ENCODE results near the gene LIPT1. TPM values are rescaled to one million over a fixed set of nuclear protein-coding genes. Genes with fewer than 3 reads are reported as not detected.

The LIPT1 gene
- total and polyA plus RNA-seq, 4 donors: 2.3 to 4.8 (median 3.5) TPM

DNA sequence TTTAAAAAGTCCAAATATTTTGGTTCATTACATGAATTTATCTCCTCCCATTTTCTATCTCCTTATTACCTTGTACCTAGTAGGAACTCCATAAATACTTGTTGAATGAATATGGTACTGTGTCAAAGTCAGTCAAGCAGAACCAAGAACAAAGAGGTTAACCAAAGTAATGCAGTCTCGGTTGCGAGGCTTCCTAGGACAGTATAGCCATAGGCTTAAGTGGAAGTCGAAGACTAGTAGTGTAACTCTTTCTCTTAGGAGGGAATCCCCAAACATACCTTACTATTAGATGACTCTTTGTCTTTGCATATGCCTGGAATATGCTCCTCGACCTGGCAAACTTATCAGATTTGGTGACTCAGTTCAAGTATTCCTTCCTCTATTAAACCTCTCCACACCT, 4.8 kb downstream of the LIPT1 start:
- Histone ChIP-seq H3K4me1 (ENCODE audit: control insufficient read depth in 4 of 4, insufficient read depth in 4 of 4, low read length in 3 of 4) (peaks cover 0 to 8% (median 5%) of the 10 kb centered on the region in 4 donors), H3K36me3 (ENCODE audit: control insufficient read depth in 4 of 4, insufficient read depth in 3 of 4, low read depth in 1 of 4, low read length in 3 of 4) (peaks cover 0 to 19% (median 14%) of the 10 kb centered on the region in 4 donors), H3K9me3 (ENCODE audit: control insufficient read depth in 4 of 4, low read length in 3 of 4) (no peaks in the 10 kb centered on the region), H3K9ac (ENCODE audit: low read depth in 1 of 2, low read length in 2 of 2) (no peak overlapping the region), H3K27me3 (ENCODE audit: control insufficient read depth in 4 of 4, insufficient read depth in 4 of 4, low read length in 3 of 4) (no peaks in the 10 kb centered on the region), H3K27ac (ENCODE audit: low read depth in 1 of 2, low read length in 2 of 2) (no peak overlapping the region), H3K4me3 (ENCODE audit: low read depth in 1 of 3, low read length in 3 of 3) (no peak overlapping the region)
- TF ChIP-seq YY1 (IDR thresholded peaks at IDR 0.05) (no peak), RAD21 (IDR thresholded peaks at IDR 0.05) (no peak), SP1 (IDR thresholded peaks at IDR 0.05) (no peak)
- TF ChIP-seq, protein P1, sequence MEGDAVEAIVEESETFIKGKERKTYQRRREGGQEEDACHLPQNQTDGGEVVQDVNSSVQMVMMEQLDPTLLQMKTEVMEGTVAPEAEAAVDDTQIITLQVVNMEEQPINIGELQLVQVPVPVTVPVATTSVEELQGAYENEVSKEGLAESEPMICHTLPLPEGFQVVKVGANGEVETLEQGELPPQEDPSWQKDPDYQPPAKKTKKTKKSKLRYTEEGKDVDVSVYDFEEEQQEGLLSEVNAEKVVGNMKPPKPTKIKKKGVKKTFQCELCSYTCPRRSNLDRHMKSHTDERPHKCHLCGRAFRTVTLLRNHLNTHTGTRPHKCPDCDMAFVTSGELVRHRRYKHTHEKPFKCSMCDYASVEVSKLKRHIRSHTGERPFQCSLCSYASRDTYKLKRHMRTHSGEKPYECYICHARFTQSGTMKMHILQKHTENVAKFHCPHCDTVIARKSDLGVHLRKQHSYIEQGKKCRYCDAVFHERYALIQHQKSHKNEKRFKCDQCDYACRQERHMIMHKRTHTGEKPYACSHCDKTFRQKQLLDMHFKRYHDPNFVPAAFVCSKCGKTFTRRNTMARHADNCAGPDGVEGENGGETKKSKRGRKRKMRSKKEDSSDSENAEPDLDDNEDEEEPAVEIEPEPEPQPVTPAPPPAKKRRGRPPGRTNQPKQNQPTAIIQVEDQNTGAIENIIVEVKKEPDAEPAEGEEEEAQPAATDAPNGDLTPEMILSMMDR (IDR thresholded peaks at IDR 0.05; ENCODE audit: low read depth, low read length, missing input control): no peak
- 94% methylated on average over 4 of the region's 4 CpGs for WGBS
- DNase-seq (ENCODE audit: low spot score): no peak

DNA sequence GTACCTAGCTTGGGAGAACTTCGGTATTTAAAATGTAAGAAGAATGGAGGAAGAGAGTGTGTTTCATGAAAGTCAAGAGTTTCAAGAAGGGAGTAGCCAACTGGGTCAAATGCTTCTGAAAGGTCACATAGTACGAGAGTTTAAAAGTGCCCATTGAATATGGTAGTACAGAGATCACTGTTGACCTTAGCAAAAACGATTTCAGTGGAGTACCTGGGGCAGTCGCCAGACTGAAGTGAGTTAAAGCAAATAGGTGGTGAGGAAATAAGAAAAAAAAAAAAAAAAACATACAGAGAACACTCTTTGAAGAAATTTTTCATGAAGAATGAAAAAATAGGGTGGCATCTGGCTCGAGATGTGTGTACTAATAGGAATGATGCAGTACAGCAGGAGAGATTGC, 11.5 kb downstream of the LIPT1 start:
- WGBS: 66% methylated on average over 5 of the region's 5 CpGs
- no peak overlapping the region for H3K9ac ChIP-seq (ENCODE audit: low read depth in 1 of 2, low read length in 2 of 2)
- H3K9me3 ChIP-seq (ENCODE audit: control insufficient read depth in 4 of 4, low read length in 3 of 4): no peaks in the 10 kb centered on the region
- H3K36me3 ChIP-seq (ENCODE audit: control insufficient read depth in 4 of 4, insufficient read depth in 3 of 4, low read depth in 1 of 4, low read length in 3 of 4): peaks cover 3 to 31% (median 20%) of the 10 kb centered on the region in 4 donors
- no peak overlapping the region for H3K27ac ChIP-seq (ENCODE audit: low read depth in 1 of 2, low read length in 2 of 2)
- DNase-seq (ENCODE audit: low spot score): no peak
- no peak for TF ChIP-seq YY1 (IDR thresholded peaks at IDR 0.05)
- no peak for TF ChIP-seq TAF1 (conservative IDR thresholded peaks at IDR 0.05)
- TF ChIP-seq, protein P2, sequence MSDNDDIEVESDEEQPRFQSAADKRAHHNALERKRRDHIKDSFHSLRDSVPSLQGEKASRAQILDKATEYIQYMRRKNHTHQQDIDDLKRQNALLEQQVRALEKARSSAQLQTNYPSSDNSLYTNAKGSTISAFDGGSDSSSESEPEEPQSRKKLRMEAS (IDR thresholded peaks at IDR 0.05): no peak
- TF ChIP-seq FOXA2 (IDR thresholded peaks at IDR 0.05): no peak
- TF ChIP-seq SP1 (IDR thresholded peaks at IDR 0.05): no peak
- TF ChIP-seq JUND (IDR thresholded peaks at IDR 0.05): no peak
- H3K4me3 ChIP-seq (ENCODE audit: low read depth in 1 of 3, low read length in 3 of 3): no peak overlapping the region
- H3K4me1 ChIP-seq (ENCODE audit: control insufficient read depth in 4 of 4, insufficient read depth in 4 of 4, low read length in 3 of 4): no peaks in the 10 kb centered on the region
- H3K27me3 ChIP-seq (ENCODE audit: control insufficient read depth in 4 of 4, insufficient read depth in 4 of 4, low read length in 3 of 4): no peaks in the 10 kb centered on the region

DNA sequence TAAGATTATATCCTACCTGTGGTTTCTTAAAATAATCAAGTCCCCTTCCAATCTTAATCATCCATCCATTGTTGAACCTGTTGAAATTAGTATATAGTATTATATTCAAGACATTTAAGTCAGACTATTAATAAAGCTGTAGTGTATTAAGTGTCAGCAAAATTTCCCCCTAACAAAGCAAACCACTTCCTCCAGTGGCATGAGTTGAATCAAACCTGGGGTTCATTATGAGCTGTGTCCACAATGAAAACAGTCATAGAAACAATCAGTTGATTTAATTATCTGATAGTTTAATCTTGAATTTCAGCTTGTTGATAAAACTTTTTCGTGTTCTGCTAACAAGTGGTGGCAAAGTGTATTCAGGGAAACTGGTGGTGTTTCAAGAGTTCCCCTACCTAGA, 14.8 kb downstream of the LIPT1 start:
- Histone ChIP-seq H3K36me3 (ENCODE audit: control insufficient read depth in 4 of 4, insufficient read depth in 3 of 4, low read depth in 1 of 4, low read length in 3 of 4) (peaks cover 5 to 27% (median 20%) of the 10 kb centered on the region in 4 donors), H3K4me3 (ENCODE audit: low read depth in 1 of 3, low read length in 3 of 3) (no peak overlapping the region), H3K9ac (ENCODE audit: low read depth in 1 of 2, low read length in 2 of 2) (no peak overlapping the region), H3K27ac (ENCODE audit: low read depth in 1 of 2, low read length in 2 of 2) (no peak overlapping the region), H3K4me1 (ENCODE audit: control insufficient read depth in 4 of 4, insufficient read depth in 4 of 4, low read length in 3 of 4) (no peaks in the 10 kb centered on the region), H3K27me3 (ENCODE audit: control insufficient read depth in 4 of 4, insufficient read depth in 4 of 4, low read length in 3 of 4) (no peaks in the 10 kb centered on the region), H3K9me3 (ENCODE audit: control insufficient read depth in 4 of 4, low read length in 3 of 4) (no peaks in the 10 kb centered on the region)
- TF ChIP-seq SP1 (IDR thresholded peaks at IDR 0.05) (no peak), EGR1 (IDR thresholded peaks at IDR 0.05; ENCODE audit: low read depth in 2 of 2) (no peak), TAF1 (conservative IDR thresholded peaks at IDR 0.05) (no peak), RXRA (IDR thresholded peaks at IDR 0.05) (no peak), JUND (IDR thresholded peaks at IDR 0.05) (no peak), HNF4A (conservative IDR thresholded peaks at IDR 0.05) (no peak), NR2F2 (IDR thresholded peaks at IDR 0.05) (no peak), HNF4G (IDR thresholded peaks at IDR 0.05) (no peak), YY1 (IDR thresholded peaks at IDR 0.05) (no peak), FOXA1 (IDR thresholded peaks at IDR 0.05) (no peak), GABPA (IDR thresholded peaks at IDR 0.05 in 1 of 2, conservative IDR thresholded peaks at IDR 0.05 in 1 of 2) (no peak), FOXA2 (IDR thresholded peaks at IDR 0.05) (no peak)
- TF ChIP-seq, protein P3, sequence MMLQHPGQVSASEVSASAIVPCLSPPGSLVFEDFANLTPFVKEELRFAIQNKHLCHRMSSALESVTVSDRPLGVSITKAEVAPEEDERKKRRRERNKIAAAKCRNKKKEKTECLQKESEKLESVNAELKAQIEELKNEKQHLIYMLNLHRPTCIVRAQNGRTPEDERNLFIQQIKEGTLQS (IDR thresholded peaks at IDR 0.05): no peak
- TF ChIP-seq, protein P4, sequence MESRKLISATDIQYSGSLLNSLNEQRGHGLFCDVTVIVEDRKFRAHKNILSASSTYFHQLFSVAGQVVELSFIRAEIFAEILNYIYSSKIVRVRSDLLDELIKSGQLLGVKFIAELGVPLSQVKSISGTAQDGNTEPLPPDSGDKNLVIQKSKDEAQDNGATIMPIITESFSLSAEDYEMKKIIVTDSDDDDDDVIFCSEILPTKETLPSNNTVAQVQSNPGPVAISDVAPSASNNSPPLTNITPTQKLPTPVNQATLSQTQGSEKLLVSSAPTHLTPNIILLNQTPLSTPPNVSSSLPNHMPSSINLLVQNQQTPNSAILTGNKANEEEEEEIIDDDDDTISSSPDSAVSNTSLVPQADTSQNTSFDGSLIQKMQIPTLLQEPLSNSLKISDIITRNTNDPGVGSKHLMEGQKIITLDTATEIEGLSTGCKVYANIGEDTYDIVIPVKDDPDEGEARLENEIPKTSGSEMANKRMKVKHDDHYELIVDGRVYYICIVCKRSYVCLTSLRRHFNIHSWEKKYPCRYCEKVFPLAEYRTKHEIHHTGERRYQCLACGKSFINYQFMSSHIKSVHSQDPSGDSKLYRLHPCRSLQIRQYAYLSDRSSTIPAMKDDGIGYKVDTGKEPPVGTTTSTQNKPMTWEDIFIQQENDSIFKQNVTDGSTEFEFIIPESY (IDR thresholded peaks at IDR 0.05): no peak
- TF ChIP-seq, protein P1 (IDR thresholded peaks at IDR 0.05; ENCODE audit: low read depth, low read length, missing input control): no peak
- TF ChIP-seq, protein P2 (IDR thresholded peaks at IDR 0.05): no peak
- 75% methylated on average over 1 of the region's 1 CpG for WGBS
- no peak for DNase-seq (ENCODE audit: low spot score)

All from liver (tissue), 9 donors.